ENCODE measurements around the gene OR10G6.

GRCh38 chr11:123945132-123945531 is 49.8 kb downstream of the OR10G6 start:
- TF ChIP-seq CTCF (IDR thresholded peaks at IDR 0.05) (no peak), ZFX (IDR thresholded peaks at IDR 0.05; ENCODE audit: borderline replicate concordance) (no peak)

Data from 22Rv1 (cell line).